ENCODE results near the gene ALDH1L1. TPM values are rescaled to one million over a fixed set of nuclear protein-coding genes. Genes with fewer than 3 reads are reported as not detected.

The ALDH1L1 gene
- total and polyA plus RNA-seq, 2 of the 13 experiments (the other 11 are each of a cell fraction or from before 2014, with no cell fraction given) = 11.2 to 28.7 TPM

GRCh38 chr3:126083511-126083912, 96.9 kb downstream of the ALDH1L1 start (continued):
- TF ChIP-seq ZBTB40 (IDR thresholded peaks at IDR 0.05) (no peak), ZBTB40 (CRISPR knock-in tag; IDR thresholded peaks at IDR 0.05) (no peak), ZNF280D (CRISPR knock-in tag; IDR thresholded peaks at IDR 0.05) (no peak), GFI1 (CRISPR knock-in tag; IDR thresholded peaks at IDR 0.05; ENCODE audit: borderline replicate concordance) (no peak), ZNF562 (CRISPR knock-in tag; IDR thresholded peaks at IDR 0.05; ENCODE audit: borderline replicate concordance) (no peak), ZBTB38 (CRISPR knock-in tag; IDR thresholded peaks at IDR 0.05) (no peak), FOXJ3 (CRISPR knock-in tag; IDR thresholded peaks at IDR 0.05; ENCODE audit: borderline replicate concordance) (no peak), GATA4 (IDR thresholded peaks at IDR 0.05; ENCODE audit: borderline replicate concordance, low read depth) (no peak), KDM5B (CRISPR knock-in tag; IDR thresholded peaks at IDR 0.05; ENCODE audit: borderline replicate concordance) (no peak), ZNF333 (CRISPR knock-in tag; IDR thresholded peaks at IDR 0.05; ENCODE audit: borderline replicate concordance) (peak; percentile 63; the same call in 1 of the 2 replicates), ZNF317 (CRISPR knock-in tag; IDR thresholded peaks at IDR 0.05) (peak; percentile 50; the same call in 1 of the 2 replicates), SP140L (CRISPR knock-in tag; IDR thresholded peaks at IDR 0.05; ENCODE audit: borderline replicate concordance) (no peak), ZNF687 (CRISPR knock-in tag; IDR thresholded peaks at IDR 0.05) (peak; percentile 34), FOXK1 (CRISPR knock-in tag; IDR thresholded peaks at IDR 0.05; ENCODE audit: borderline replicate concordance, low read depth) (no peak)

Measured in HepG2 (cell line).